ENCODE measurements around the gene ATXN3L. TPM values are rescaled to one million over a fixed set of nuclear protein-coding genes. Genes with fewer than 3 reads are reported as not detected.

Gene ATXN3L
- polyA plus RNA-seq, 1 donor from 2014 or later = not detected

- H2AFZ ChIP-seq (ENCODE audit: low read depth, low read length) = no peak overlapping the region
- no peak overlapping the region for H3K4me3 ChIP-seq (ENCODE audit: low read length)
- no peak overlapping the region for H3K27ac ChIP-seq (ENCODE audit: low read length)
- no peak overlapping the region for H3K9ac ChIP-seq (ENCODE audit: low read length)
- no peaks in the 10 kb centered on the region for H4K20me1 ChIP-seq (ENCODE audit: insufficient read depth)
- TF ChIP-seq CTCF (IDR thresholded peaks at IDR 0.05; ENCODE audit: poor library complexity, severe bottlenecking) = no peak
- TF ChIP-seq SMC3 (conservative IDR thresholded peaks at IDR 0.05; ENCODE audit: poor library complexity) = no peak
- no peaks in the 10 kb centered on the region for H3K9me3 ChIP-seq (ENCODE audit: low read length)
- H3F3A ChIP-seq (ENCODE audit: insufficient read depth, low read length, poor library complexity, severe bottlenecking) = no peaks in the 10 kb centered on the region
- no peaks in the 10 kb centered on the region for H3K79me2 ChIP-seq (replicated peaks; ENCODE audit: insufficient read depth, low read length)
- no peak overlapping the region for H3K4me2 ChIP-seq (ENCODE audit: low read length)
- no peaks in the 10 kb centered on the region for H3K9me2 ChIP-seq (ENCODE audit: insufficient read depth, low read length)
- no peaks in the 10 kb centered on the region for H3K36me3 ChIP-seq (ENCODE audit: insufficient read depth, low read length)
- no peaks in the 10 kb centered on the region for H3K27me3 ChIP-seq (ENCODE audit: insufficient read depth, low read depth, low read length)
These were observed 25.6 kb upstream of the ATXN3L start for GRCh38 chrX:13345438-13345837.

- Histone ChIP-seq H3K4me2 (ENCODE audit: low read length) (no peak overlapping the region), H4K20me1 (ENCODE audit: insufficient read depth) (no peaks in the 10 kb centered on the region), H3K27ac (ENCODE audit: low read length) (no peak overlapping the region), H2AFZ (ENCODE audit: low read depth, low read length) (no peak overlapping the region), H3K79me2 (replicated peaks; ENCODE audit: insufficient read depth, low read length) (no peaks in the 10 kb centered on the region), H3K9me2 (ENCODE audit: insufficient read depth, low read length) (no peaks in the 10 kb centered on the region), H3K36me3 (ENCODE audit: insufficient read depth, low read length) (no peaks in the 10 kb centered on the region), H3K27me3 (ENCODE audit: insufficient read depth, low read depth, low read length) (no peaks in the 10 kb centered on the region), H3K4me3 (ENCODE audit: low read length) (no peak overlapping the region), H3F3A (ENCODE audit: insufficient read depth, low read length, poor library complexity, severe bottlenecking) (no peaks in the 10 kb centered on the region), H3K9ac (ENCODE audit: low read length) (no peak overlapping the region), H3K9me3 (ENCODE audit: low read length) (no peaks in the 10 kb centered on the region)
- TF ChIP-seq CTCF (IDR thresholded peaks at IDR 0.05; ENCODE audit: poor library complexity, severe bottlenecking) = no peak
- TF ChIP-seq POLR2AphosphoS5 (IDR thresholded peaks at IDR 0.05) = no peak
- no peak for TF ChIP-seq EP300 (conservative IDR thresholded peaks at IDR 0.05; ENCODE audit: poor library complexity, severe bottlenecking)
- no peak for TF ChIP-seq REST (IDR thresholded peaks at IDR 0.05; ENCODE audit: borderline replicate concordance)
- no peak for TF ChIP-seq EZH2 (IDR thresholded peaks at IDR 0.05; ENCODE audit: borderline replicate concordance, insufficient read depth, low read length, poor library complexity, severe bottlenecking)
- no peak for TF ChIP-seq TAF1 (IDR thresholded peaks at IDR 0.05; ENCODE audit: low read depth)
- no peak for TF ChIP-seq SMC3 (conservative IDR thresholded peaks at IDR 0.05; ENCODE audit: poor library complexity)
- TF ChIP-seq RAD21 (conservative IDR thresholded peaks at IDR 0.05) = no peak
- no peak for TF ChIP-seq MXI1 (conservative IDR thresholded peaks at IDR 0.05; ENCODE audit: poor library complexity, severe bottlenecking)
These were observed 25.2 kb upstream of the ATXN3L start for GRCh38 chrX:13345037-13345436.

Data from neural cell (in vitro differentiated cells).